K562 (cell line): ENCODE measurements around the gene CAPN3. TPM values are rescaled to one million over a fixed set of nuclear protein-coding genes. Genes with fewer than 3 reads are reported as not detected.

Source experiments
- ATAC-seq: fragments of 200-7000 bp; cut with Tn5 transposase; 3 replicates; pipeline ENCODE4 v1.9.1; 2020; ENCODE audit warnings: moderate library complexity
- BruUV-seq: library from RNA; stranded (reverse); fragments of 400-500 nt; replicated peaks from 2 replicates; lab custom pipeline; 2021; lab: Mats Ljungman, UMichigan
- CTCF ChIA-PET: fragments of 300-600 bp; formaldehyde crosslinking; extraction: SDS; loops from one replicate; lab custom pipeline; 2021; ENCODE audit warnings: low intra/inter-chr PET ratio; lab: Yijun Ruan, JAX
- POLR2A ChIA-PET: fragments of 300-600, 350-650 bp; sonication (Branson Sonifier 250); formaldehyde crosslinking; extraction: SDS; loops from one replicate; lab custom pipeline; 2021; ENCODE audit warnings: antibody characterized with exemption, inconsistent platforms; lab: Yijun Ruan, JAX
- DNase-seq, 4 experiments: peaks; one replicate each; pipeline versions ENCODE4 v3.0.0 to v3.0.0-alpha.2; 2011 to 2018; ENCODE audit warnings: low spot score in 3 of 4, mixed read lengths in 3 of 4; ENCODE audit errors: extremely low read depth in 1 of 4
- FAIRE-seq: peaks from 2 replicates; lab custom pipeline; 2011; peaks lifted over from hg19 to GRCh38; lab: Jason Lieb, UNC
- H2AFZ ChIP-seq: 2 replicates; pipeline ENCODE4 v1.6.0; 2011; ENCODE audit warnings: low read depth, low read length, control low read depth, inconsistent platforms
- H3K27ac ChIP-seq: fragments of 200-600 bp; 3 replicates; pipeline ENCODE4 v1.8.0; 2011; ENCODE audit warnings: low read depth, mild to moderate bottlenecking, control low read depth, inconsistent platforms, low read length, moderate library complexity, mixed read lengths; ENCODE audit errors: extremely low read depth
- H3K27me3 ChIP-seq, 2 experiments: fragments of 300-600 bp in 1 of 2; 2 replicates in 1 of 2; 3 replicates in 1 of 2; pipeline versions ENCODE4 v1.6.0 to v1.8.0; 2011; ENCODE audit warnings: inconsistent platforms in 2 of 2, low read length in 2 of 2, mild to moderate bottlenecking in 1 of 2, mixed read lengths in 1 of 2, moderate library complexity in 1 of 2; ENCODE audit not compliant: control insufficient read depth in 2 of 2, insufficient read depth in 2 of 2
- H3K36me3 ChIP-seq: fragments of 300-600 bp; 3 replicates; pipeline ENCODE4 v1.8.0; 2011; ENCODE audit warnings: mild to moderate bottlenecking, low read length, inconsistent platforms; ENCODE audit not compliant: control insufficient read depth, insufficient read depth
- H3K4me1 ChIP-seq, 2 experiments: fragments of 200-600 bp in 1 of 2; replicated peaks in 1 of 2; 2 replicates in 1 of 2; 3 replicates in 1 of 2; pipeline versions ENCODE4 v1.5.1 to v1.8.0; 2011; ENCODE audit warnings: inconsistent platforms in 2 of 2, low read length in 2 of 2, mild to moderate bottlenecking in 1 of 2, mixed read lengths in 1 of 2, moderate library complexity in 1 of 2; ENCODE audit not compliant: control insufficient read depth in 2 of 2, insufficient read depth in 2 of 2
- H3K4me2 ChIP-seq: 2 replicates; pipeline ENCODE4 v1.6.1; 2011; ENCODE audit warnings: low read length, control low read depth, inconsistent platforms, mixed read lengths; ENCODE audit not compliant: insufficient read depth
- H3K4me3 ChIP-seq: fragments of 200-600 bp; sonication (generic), shearing (Covaris generic); 2 replicates; pipeline ENCODE4 v1.5.1; 2016; ENCODE audit warnings: control low read depth, inconsistent platforms
- H3K79me2 ChIP-seq: fragments of 200-600 bp; 3 replicates; pipeline ENCODE4 v1.8.0; 2011; ENCODE audit warnings: low read length, inconsistent platforms; ENCODE audit not compliant: control insufficient read depth, insufficient read depth
- H3K9ac ChIP-seq, 2 experiments: 2 replicates each; pipeline versions ENCODE4 v1.6.0 to v1.6.1; 2011; ENCODE audit warnings: low read depth in 2 of 2, low read length in 2 of 2, control low read depth in 1 of 2, inconsistent platforms in 1 of 2, mild to moderate bottlenecking in 1 of 2, mixed read lengths in 1 of 2; ENCODE audit not compliant: insufficient read depth in 1 of 2
- H3K9me1 ChIP-seq: one replicate; pipeline ENCODE4 v1.6.0; 2011; ENCODE audit warnings: inconsistent platforms, mild to moderate bottlenecking, low read length, moderate library complexity; ENCODE audit not compliant: control insufficient read depth, insufficient read depth
- H3K9me3 ChIP-seq: replicated peaks from 2 replicates; pipeline ENCODE4 v1.5.1; 2011; ENCODE audit warnings: low read depth, low read length, inconsistent platforms; ENCODE audit not compliant: control insufficient read depth, insufficient read depth
- H4K20me1 ChIP-seq: replicated peaks from 2 replicates; pipeline ENCODE4 v1.6.1; 2011; ENCODE audit warnings: low read length, inconsistent platforms, mixed read lengths; ENCODE audit not compliant: control insufficient read depth, insufficient read depth
- ESRRA ChIP-seq: fragments of 450-650 bp; IDR thresholded peaks from 2 replicates; pipeline ENCODE4 v1.6.1; 2014; ENCODE audit warnings: low read depth, mild to moderate bottlenecking, moderate library complexity, borderline replicate concordance
- GABPA ChIP-seq: fragments of 200-800 bp; sonication (Bioruptor generic); conservative IDR thresholded peaks from 2 replicates; pipeline ENCODE4 v1.6.1; 2016; ENCODE audit warnings: low read depth, missing genetic modification characterization, missing compliant biosample characterization
- HES1 ChIP-seq: fragments of 450-650 bp; IDR thresholded peaks from 2 replicates; pipeline ENCODE4 v1.6.1; 2016; ENCODE audit warnings: low read depth, mild to moderate bottlenecking, moderate library complexity
- ILF3 ChIP-seq: fragments of 450-650 bp; IDR thresholded peaks from 2 replicates; pipeline ENCODE4 v1.6.1; 2018; ENCODE audit warnings: antibody characterized with exemption, mild to moderate bottlenecking, moderate library complexity, borderline replicate concordance
- MAZ ChIP-seq, 2 experiments: fragments of 450-650 bp in 1 of 2; sonication (generic) in 1 of 2; formaldehyde crosslinking; IDR thresholded peaks in 1 of 2; conservative IDR thresholded peaks in 1 of 2; 2 replicates each; pipeline versions ENCODE4 v1.4.0 to v1.5.0; 2020; ENCODE audit warnings: mild to moderate bottlenecking in 1 of 2, missing genetic modification reagents in 1 of 2
- MEIS2 ChIP-seq: fragments of 450-650 bp; IDR thresholded peaks from 2 replicates; pipeline ENCODE4 v1.6.1; 2014; ENCODE audit warnings: mild to moderate bottlenecking; ENCODE audit not compliant: partially characterized antibody
- NFE2 ChIP-seq: IDR thresholded peaks from 2 replicates; pipeline ENCODE4 v1.6.1; 2014; ENCODE audit warnings: antibody characterized with exemption, low read depth
- NUFIP1 ChIP-seq: fragments of 450-650 bp; IDR thresholded peaks from 2 replicates; pipeline ENCODE4 v1.6.1; 2018; ENCODE audit not compliant: partially characterized antibody
- PTBP1 ChIP-seq: fragments of 200-400 bp; formaldehyde crosslinking; IDR thresholded peaks from 2 replicates; pipeline ENCODE4 v1.6.1; 2017; ENCODE audit warnings: low read depth, low read length
- PYGO2 ChIP-seq: fragments of 450-650 bp; IDR thresholded peaks from 2 replicates; pipeline ENCODE4 v1.6.1; 2016; ENCODE audit warnings: mild to moderate bottlenecking, missing genetic modification characterization, moderate library complexity, missing compliant biosample characterization
- SOX6 ChIP-seq: fragments of 450-650 bp; IDR thresholded peaks from 2 replicates; pipeline ENCODE4 v1.6.1; 2014; ENCODE audit warnings: mild to moderate bottlenecking
- TCF7L2 ChIP-seq: fragments of 150-350 bp; IDR thresholded peaks from 2 replicates; pipeline ENCODE4 v1.6.1; 2016; ENCODE audit warnings: low read depth, mild to moderate bottlenecking, low read length, moderate library complexity
- ZFP91 ChIP-seq: sonication (generic); formaldehyde crosslinking; IDR thresholded peaks from 2 replicates; pipeline ENCODE4 v1.8.0; 2022; ENCODE audit warnings: mild to moderate bottlenecking, missing genetic modification reagents
- ZNF766 ChIP-seq: fragments of 200-800 bp; sonication (Bioruptor generic); conservative IDR thresholded peaks from 2 replicates; pipeline ENCODE4 v1.6.1; 2016; ENCODE audit warnings: missing genetic modification characterization, missing compliant biosample characterization
- WGBS: fragments of 100-300 bp; shearing (Covaris generic); methylation state at CpG from one replicate; pipeline ENCODE4 v1.1.6; 2016; ENCODE audit warnings: low coverage, mixed read lengths; ENCODE audit not compliant: insufficient coverage; ENCODE audit errors: missing lambda C conversion rate; 5-methylcytosine and 5-hydroxymethylcytosine counted together
- in situ Hi-C: fragments of 300-500 bp; cut with MboI; formaldehyde crosslinking; loops from 4 replicates; pipeline ENCODE4 v1.15.0; 2018; ENCODE audit warnings: inconsistent platforms, mixed read lengths
- intact Hi-C: fragments of 100-400 bp; cut with micrococcal nuclease; formaldehyde crosslinking; loops from 2 replicates; pipeline ENCODE4 v1.14.2; 2022
- polyA plus RNA-seq, 8 experiments: library from polyadenylated mRNA; depleted of rRNA in 4 of 8; stranded (reverse) in 5 of 8; unstranded in 3 of 8; fragments of >200 nt; fragmentation: Nextera tagmentation in 2 of 8; fragmentation: Illumina TruSeq in 1 of 8; extraction: Ambion mirVana in 2 of 8; extraction: Trizol in 1 of 8; gene quantifications; 2 replicates each; pipeline versions ENCODE4 v1.2.1 to v1.2.3, GENCODE V29; 2011 to 2014; ENCODE audit warnings: inconsistent platforms in 1 of 8, missing spikeins in 1 of 8
- total RNA-seq, 7 experiments: library from RNA; depleted of rRNA in 6 of 7; stranded (reverse); fragments of >200 nt in 6 of 7; fragmentation: Illumina TruSeq in 2 of 7; extraction: Trizol in 2 of 7; gene quantifications; 2 replicates each; pipeline versions ENCODE4 v1.2.1 to v1.2.3, GENCODE V29; 2011 to 2021; ENCODE audit warnings: low replicate concordance in 1 of 7

CAPN3 gene
- total and polyA plus RNA-seq, 9 of the 15 experiments (the other 6 are each of a cell fraction or from before 2014, with no cell fraction given): 0.03 to 0.34 (median 0.20) TPM; not detected in 2

GRCh38 chr15:42375252-42375651 lies 16.0 kb downstream of the CAPN3 start (continued):
- TF ChIP-seq ZFP91 (CRISPR knock-in tag): no peak
- no peak for TF ChIP-seq NUFIP1
- no peak for TF ChIP-seq ILF3
- TF ChIP-seq MAZ (CRISPR knock-in tag; conservative IDR thresholded peaks at IDR 0.05 in 1 of 2, IDR thresholded peaks at IDR 0.05 in 1 of 2): no peak
- no peak for TF ChIP-seq GABPA (tag)
- TF ChIP-seq PTBP1: no peak

GRCh38 chr15:42375941-42376340 lies 16.6 kb downstream of the CAPN3 start:
- no peaks in the 10 kb centered on the region for H3K36me3 ChIP-seq
- no TSS peak for BruUV-seq
- no peak overlapping the region for H3K9ac ChIP-seq
- no peak overlapping the region for H3K4me3 ChIP-seq
- H3K4me1 ChIP-seq: no peaks in the 10 kb centered on the region
- FAIRE-seq: no peak
- 6% methylated on average over 4 of the region's 4 CpGs for WGBS
- no peaks in the 10 kb centered on the region for H4K20me1 ChIP-seq
- no peaks in the 10 kb centered on the region for H3K9me1 ChIP-seq
- peak; percentile 18; the same call in 1 of the 2 replicates for TF ChIP-seq SOX6
- peak; percentile 65; the same call in 1 of the 2 replicates for TF ChIP-seq ESRRA
- peak; percentile 55; the same call in 1 of the 2 replicates for TF ChIP-seq HES1
- TF ChIP-seq ZNF766 (CRISPR knock-in tag): peak; percentile 84
- TF ChIP-seq TCF7L2: no peak
- no peak for TF ChIP-seq PYGO2 (tag)
- peak; percentile 59 for TF ChIP-seq NFE2
- TF ChIP-seq MEIS2: peak; percentile 20
- TF ChIP-seq, all 486 proteins: peak for 6
- Histone ChIP-seq H3K27ac (no peak overlapping the region), H2AFZ (no peak overlapping the region), H3K4me2 (no peak overlapping the region), H3K27me3 (no peaks in the 10 kb centered on the region), H3K79me2 (no peaks in the 10 kb centered on the region), H3K9me3 (no peaks in the 10 kb centered on the region)
- ChIA-PET POLR2A (interaction anchor here (1.1 to 1.7 kb wide), 2 partner anchors 9 to 12 kb away, joined by 3 to 5 read pairs; no protein-coding TSS in a partner anchor), CTCF (no interaction called here)
- in situ Hi-C loops (no loop called here), intact Hi-C loops (no loop called here)
- DNase-seq (no peak), ATAC-seq (no peak)
